Posterior cingulate gyrus (tissue), 11 donors: ENCODE data around the gene UNC5A.
A peak's percentile ranks its signal among the peaks of the same experiment; 100 is the strongest.

Experiments
- DNase-seq, 10 donors: peaks; one replicate each; pipeline versions ENCODE4 v3.0.0 to v3.0.0-alpha.2; 2020 to 2021; ENCODE audit warnings: mixed read lengths in 3 of 10
- intact Hi-C: fragments of 100-400 bp; cut with DNase I; formaldehyde crosslinking; loops from one replicate; pipeline ENCODE4 v1.15.1; 2023

UNC5A gene

GRCh38 chr5:176810081-176810597 is at the start of gene UNC5A:
Gene UNC5A, plus strand, starts transcription at chr5:176810559. Its CDS starts 192 bp downstream, at chr5:176810751.
- DNase-seq = peak in 6 of 10 donors; percentile 29 to 93 (median 71)
- intact Hi-C loops = loop anchor here (10.0 kb wide), 1 partner anchor 145 kb away; no protein-coding TSS in a partner anchor

- intact Hi-C loops = no loop called here
- no peak for DNase-seq
Observed at GRCh38 chr5:176761755-176762154, 48.6 kb upstream of the UNC5A start.

DNA sequence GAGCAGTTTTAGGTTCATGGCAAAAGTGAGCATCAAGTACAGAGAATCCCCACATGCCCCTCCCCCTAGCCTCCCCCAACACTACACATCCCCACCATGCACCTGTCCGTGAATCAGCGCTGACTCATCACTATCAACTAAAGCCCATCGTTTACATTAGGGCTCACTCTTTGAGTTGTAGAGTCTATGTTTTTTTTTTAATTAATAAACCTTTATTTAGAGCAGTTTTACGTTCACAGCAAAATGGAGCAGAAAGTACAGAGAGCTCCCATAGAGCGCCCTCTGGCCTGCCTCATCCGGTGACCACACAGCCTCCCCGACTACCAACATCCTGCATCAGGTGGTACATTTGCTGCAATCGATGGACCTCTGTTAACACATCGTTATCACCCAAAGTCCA is 47.9 kb upstream of the UNC5A start:
- intact Hi-C loops = no loop called here

GRCh38 chr5:176765687-176766086 is 44.7 kb upstream of the UNC5A start:
- intact Hi-C loops = no loop called here
- DNase-seq = no peak

More for the DNA sequence above, 47.9 kb upstream of the UNC5A start:
- peak in 1 of 10 donors; percentile 13 for DNase-seq

DNA sequence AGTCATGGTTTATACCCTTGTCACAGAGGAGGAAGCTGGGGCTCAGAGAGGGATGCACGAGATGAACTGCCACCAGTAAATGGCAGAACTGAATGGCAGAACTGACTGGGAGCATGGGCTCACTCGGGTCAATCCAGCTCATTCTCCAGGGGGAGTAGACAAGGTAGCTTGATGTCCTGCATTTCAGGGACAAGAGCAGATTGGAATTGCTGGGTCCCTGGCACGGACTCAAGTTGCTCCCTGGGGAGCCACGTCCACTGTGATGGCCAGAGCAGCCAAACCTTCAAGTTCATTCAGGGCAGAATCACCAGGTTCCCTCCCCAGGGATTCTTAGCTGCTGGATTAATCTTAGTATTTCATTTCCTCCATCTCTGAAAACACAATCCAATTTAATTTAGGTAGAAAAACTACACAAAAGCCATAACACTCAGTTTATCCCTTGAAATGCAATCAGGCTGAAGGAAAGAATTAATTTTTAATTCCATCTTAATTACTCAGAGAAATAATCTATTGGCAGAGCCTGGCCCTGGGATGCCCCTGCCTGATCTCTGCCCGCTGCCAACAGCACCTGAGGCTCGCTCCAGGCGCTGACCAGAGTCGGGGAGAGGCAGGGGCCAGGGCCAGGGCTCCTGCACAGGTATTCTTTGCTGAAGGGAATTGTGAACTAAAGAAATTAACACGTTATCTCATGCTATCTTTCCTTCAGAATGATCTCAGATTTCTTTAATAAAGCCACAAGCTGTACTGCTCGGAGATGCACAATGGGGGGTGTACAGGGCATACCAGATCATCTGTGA is 42.0 kb upstream of the UNC5A start:
- intact Hi-C loops = no loop called here
- DNase-seq = peak in 2 of 10 donors; percentile 39 to 45

- peak in 2 of 10 donors; percentile 68 to 84 for DNase-seq
- intact Hi-C loops = no loop called here
Observed at GRCh38 chr5:176769911-176770310, 40.4 kb upstream of the UNC5A start.

DNA sequence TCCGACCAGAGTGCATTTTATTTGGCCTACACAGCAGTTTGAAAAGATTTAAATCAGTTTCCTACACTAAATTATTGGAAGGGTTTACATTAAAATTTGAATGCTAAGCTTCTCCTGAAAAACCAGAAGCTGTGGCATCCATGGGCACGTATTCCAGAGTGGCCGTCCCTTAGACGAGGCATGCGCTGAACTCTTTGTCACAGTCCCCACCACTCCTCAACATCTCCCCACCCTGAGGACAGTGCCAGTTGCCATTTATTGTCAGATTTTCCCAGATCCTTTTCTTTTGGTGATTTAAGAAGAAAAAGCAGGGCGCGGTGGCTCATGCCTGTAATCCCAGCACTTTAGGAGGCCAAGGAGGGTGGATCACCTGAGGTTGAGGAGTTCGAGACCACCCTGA is 39.9 kb upstream of the UNC5A start:
- DNase-seq = peak in 1 of 10 donors; percentile 53
- intact Hi-C loops = no loop called here

- intact Hi-C loops = no loop called here
- peak in 2 of 10 donors; percentile 26 to 64 for DNase-seq
Observed at GRCh38 chr5:176771102-176771845, 39.1 kb upstream of the UNC5A start.

GRCh38 chr5:176772271-176773210 is 37.8 kb upstream of the UNC5A start:
- intact Hi-C loops = no loop called here
- peak in 2 of 10 donors; percentile 37 to 50 for DNase-seq

GRCh38 chr5:176773408-176774035 is 36.8 kb upstream of the UNC5A start:
- peak in 2 of 10 donors; percentile 47 to 62 for DNase-seq
- intact Hi-C loops = no loop called here

DNA sequence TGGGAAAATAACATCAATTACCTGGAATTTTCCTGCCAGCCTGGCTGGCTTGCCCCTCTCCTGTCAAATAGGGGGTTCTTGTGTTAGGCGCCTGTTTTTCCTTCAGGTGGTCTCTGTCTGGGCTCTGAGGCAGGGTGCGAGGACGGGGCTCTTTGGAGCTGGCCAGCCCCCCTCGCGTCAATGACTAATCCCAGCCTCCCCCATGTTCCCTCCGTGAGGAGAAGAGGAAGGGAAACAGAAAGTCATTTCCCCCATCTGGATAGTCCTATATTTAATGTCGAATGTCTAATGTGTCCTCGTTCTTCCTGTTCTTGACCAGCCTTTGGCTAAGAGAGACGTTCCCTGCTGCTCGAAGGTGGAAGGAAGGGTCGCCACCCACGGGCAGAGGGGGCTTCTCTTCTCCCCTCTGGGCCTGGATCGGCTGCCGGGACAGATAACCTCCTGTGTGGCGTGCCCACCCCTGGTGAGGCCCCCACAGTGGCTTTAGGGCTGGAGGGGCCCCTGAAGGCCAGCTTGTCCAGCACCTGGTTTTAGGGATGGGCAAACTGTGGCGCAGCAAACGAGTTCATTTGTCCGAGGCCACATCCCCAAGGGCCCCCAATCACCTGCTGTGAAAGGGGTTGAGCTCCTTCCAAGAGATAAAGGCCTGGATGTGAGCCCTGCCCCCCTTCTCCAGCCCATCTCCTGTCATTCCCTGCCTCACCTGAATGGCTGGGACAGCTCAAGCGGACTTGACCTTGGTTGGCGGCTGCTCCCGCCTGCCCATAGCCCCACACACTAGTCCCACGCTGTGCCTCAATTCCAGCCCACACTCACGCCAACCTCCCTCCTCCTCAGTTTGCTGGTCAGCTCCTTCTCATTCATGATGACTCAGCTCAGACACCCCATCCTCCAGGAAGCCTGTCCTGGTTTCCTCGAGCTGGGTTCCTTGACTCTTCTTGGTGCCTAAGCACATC is 35.9 kb upstream of the UNC5A start:
- DNase-seq = peak in 2 of 10 donors; percentile 59 to 62

GRCh38 chr5:176775409-176775808 is 35.0 kb upstream of the UNC5A start:
- DNase-seq = no peak
- intact Hi-C loops = no loop called here

More for the DNA sequence above, 35.9 kb upstream of the UNC5A start:
- intact Hi-C loops = no loop called here

DNA sequence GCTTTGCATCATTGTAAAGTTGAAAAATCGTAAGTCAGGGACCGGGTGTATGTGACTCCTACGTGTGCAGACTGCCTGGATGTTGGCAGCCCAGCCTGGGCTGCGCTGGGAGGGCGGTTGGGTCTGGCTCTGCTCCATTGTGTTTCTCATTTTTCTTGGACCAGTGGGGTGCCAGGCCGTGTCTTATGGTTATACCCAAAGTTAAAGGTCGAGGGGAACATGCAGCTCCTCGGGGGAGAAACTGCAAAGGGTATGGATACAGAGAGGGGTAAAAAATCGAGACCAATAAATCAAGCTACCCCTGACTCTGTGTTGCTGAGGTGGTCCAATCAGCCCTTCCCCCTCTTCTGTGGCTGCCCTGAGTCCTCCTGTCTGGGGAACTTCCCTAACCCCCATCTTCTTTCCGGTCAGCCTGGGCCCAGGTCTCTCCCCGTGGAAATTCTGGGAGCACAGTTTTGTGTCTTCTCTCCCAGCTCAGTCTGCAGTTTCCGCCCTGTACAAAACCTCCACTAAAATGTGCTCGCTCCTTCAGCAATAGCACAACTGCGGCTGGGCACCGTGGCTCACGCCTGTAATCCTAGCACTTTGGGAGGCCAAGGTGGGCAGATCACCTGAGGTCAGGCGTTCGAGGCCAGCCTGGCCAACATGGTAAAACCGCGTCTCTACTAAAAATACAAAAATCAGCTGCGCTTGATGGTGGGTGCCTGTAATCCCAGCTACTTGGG is 34.1 kb upstream of the UNC5A start:
- intact Hi-C loops = no loop called here
- peak in 2 of 10 donors; percentile 34 to 35 for DNase-seq

- intact Hi-C loops = no loop called here
- peak in 2 of 10 donors; percentile 29 to 36 for DNase-seq
Observed at GRCh38 chr5:176776916-176777315, 33.4 kb upstream of the UNC5A start.

DNA sequence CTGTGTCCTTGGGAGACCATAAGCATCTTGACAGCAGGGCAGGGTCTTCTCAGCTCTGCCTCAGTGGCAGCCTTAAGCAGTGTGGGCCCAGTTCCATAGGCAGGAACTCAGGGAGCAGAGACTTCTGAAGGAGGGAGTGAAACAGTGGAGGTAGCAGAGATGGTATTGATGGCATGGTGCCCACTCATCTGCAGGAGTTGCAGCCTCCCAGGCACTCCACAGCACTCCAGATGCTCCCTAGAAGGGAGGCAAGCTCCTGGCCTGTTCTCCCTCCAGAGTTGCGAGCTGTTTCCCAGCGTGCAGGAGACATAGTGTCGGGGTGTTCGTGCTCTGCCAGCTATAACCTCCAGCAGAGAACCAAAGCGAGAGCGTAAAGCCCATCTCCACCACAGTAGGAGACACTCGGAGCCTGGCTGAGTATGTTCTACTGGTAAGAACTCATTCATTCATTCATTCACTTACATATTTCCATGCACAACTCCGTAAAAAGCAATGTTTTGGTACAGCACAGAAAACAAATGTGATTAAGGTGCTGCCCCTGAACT is 31.4 kb upstream of the UNC5A start:
- DNase-seq = peak in 2 of 10 donors; percentile 22 to 67
- intact Hi-C loops = no loop called here

GRCh38 chr5:176779537-176779936 is 30.8 kb upstream of the UNC5A start:
- peak in 2 of 10 donors; percentile 49 to 54 for DNase-seq
- intact Hi-C loops = no loop called here
